SK-N-SH (cell line): ENCODE measurements around the gene DCHS1. TPM values are rescaled to one million over a fixed set of nuclear protein-coding genes. Genes with fewer than 3 reads are reported as not detected.

ENCODE experiments used
- CTCF ChIA-PET: fragments of 300-600, 350-600 bp; formaldehyde crosslinking; extraction: SDS; loops from one replicate; lab custom pipeline; 2021; lab: Yijun Ruan, JAX
- POLR2A ChIA-PET: fragments of 350-600 bp; sonication (Branson Sonifier 250); formaldehyde crosslinking; extraction: SDS; loops from one replicate; lab custom pipeline; 2020; ENCODE audit warnings: antibody characterized with exemption, inconsistent platforms; lab: Yijun Ruan, JAX
- DNase-seq: peaks from one replicate; pipeline ENCODE4 v3.0.0; 2012
- H2AFZ ChIP-seq: fragments of 200-600 bp; sonication (generic); 2 replicates; pipeline ENCODE4 v1.8.1; 2016; ENCODE audit warnings: antibody characterized with exemption, mild to moderate bottlenecking, low read depth
- H3F3A ChIP-seq: fragments of 200-600 bp; sonication (generic); replicated peaks from 2 replicates; pipeline ENCODE3; 2016; ENCODE audit warnings: antibody characterized with exemption, mild to moderate bottlenecking; ENCODE audit not compliant: insufficient read depth
- H3K27ac ChIP-seq, 2 experiments: fragments of 200-500 bp in 1 of 2; fragments of 200-600 bp in 1 of 2; sonication (Bioruptor generic) in 1 of 2; sonication (generic), shearing (Covaris generic) in 1 of 2; 2 replicates each; pipeline versions ENCODE4 v1.5.1 to v1.6.1; 2014 to 2016; ENCODE audit warnings: low read depth in 2 of 2, inconsistent platforms in 1 of 2, low read length in 1 of 2, mild to moderate bottlenecking in 1 of 2, mixed read lengths in 1 of 2
- H3K27me3 ChIP-seq: fragments of 200-600 bp; sonication (generic), shearing (Covaris generic); 2 replicates; pipeline ENCODE4 v1.6.1; 2016; ENCODE audit warnings: mixed run types; ENCODE audit not compliant: insufficient read depth
- H3K36me3 ChIP-seq, 2 experiments: fragments of 200-500 bp in 1 of 2; fragments of 200-600 bp in 1 of 2; sonication (Bioruptor generic) in 1 of 2; sonication (generic) in 1 of 2; replicated peaks in 1 of 2; 2 replicates each; pipeline versions ENCODE3 to v1.5.1; 2014 to 2016; ENCODE audit warnings: low read length in 1 of 2, mild to moderate bottlenecking in 1 of 2; ENCODE audit not compliant: insufficient read depth in 2 of 2, control insufficient read depth in 1 of 2
- H3K4me1 ChIP-seq, 2 experiments: fragments of 200-500 bp in 1 of 2; fragments of 200-600 bp in 1 of 2; sonication (Bioruptor generic) in 1 of 2; sonication (generic), shearing (Covaris generic) in 1 of 2; 2 replicates each; pipeline versions ENCODE4 v1.5.1 to v1.6.1; 2014 to 2016; ENCODE audit warnings: low read depth in 1 of 2, low read length in 1 of 2, mixed run types in 1 of 2; ENCODE audit not compliant: insufficient read depth in 2 of 2, control insufficient read depth in 1 of 2
- H3K4me2 ChIP-seq: fragments of 200-600 bp; sonication (generic), shearing (Covaris generic); 2 replicates; pipeline ENCODE4 v1.6.1; 2017; ENCODE audit warnings: mixed run types
- H3K4me3 ChIP-seq, 2 experiments: fragments of 200-500 bp in 1 of 2; fragments of 200-600 bp in 1 of 2; sonication (Bioruptor generic) in 1 of 2; sonication (generic), shearing (Covaris generic) in 1 of 2; 2 replicates each; pipeline versions ENCODE4 v1.5.1 to v1.8.1; 2014 to 2016; ENCODE audit warnings: low read depth in 2 of 2, inconsistent platforms in 1 of 2, low read length in 1 of 2, mild to moderate bottlenecking in 1 of 2, mixed read lengths in 1 of 2, moderate library complexity in 1 of 2
- H3K79me2 ChIP-seq: fragments of 200-600 bp; sonication (generic); 2 replicates; pipeline ENCODE4 v1.8.1; 2017; ENCODE audit warnings: mild to moderate bottlenecking; ENCODE audit not compliant: insufficient read depth
- H3K9ac ChIP-seq: fragments of 200-600 bp; sonication (generic); 2 replicates; pipeline ENCODE4 v1.6.1; 2017; ENCODE audit warnings: mixed run types
- H3K9me2 ChIP-seq: fragments of 200-600 bp; sonication (generic); 2 replicates; pipeline ENCODE4 v1.6.1; 2017; ENCODE audit warnings: mixed run types
- H3K9me3 ChIP-seq: fragments of 200-600 bp; sonication (generic); 2 replicates; pipeline ENCODE4 v1.6.1; 2017; ENCODE audit warnings: mixed run types, mild to moderate bottlenecking, moderate library complexity
- H4K20me1 ChIP-seq: fragments of 200-600 bp; sonication (generic); 2 replicates; pipeline ENCODE4 v1.6.1; 2017; ENCODE audit warnings: mild to moderate bottlenecking, mixed run types; ENCODE audit not compliant: insufficient read depth
- CHD2 ChIP-seq: fragments of 150-350 bp; IDR thresholded peaks from 2 replicates; pipeline ENCODE4 v1.6.1; 2018; ENCODE audit warnings: low read length; ENCODE audit not compliant: partially characterized antibody
- FOSL2 ChIP-seq: IDR thresholded peaks from 2 replicates; pipeline ENCODE4 v1.4.0; 2012; ENCODE audit warnings: low read depth, mild to moderate bottlenecking, moderate library complexity, borderline replicate concordance
- FOXJ3 ChIP-seq: sonication (generic); formaldehyde crosslinking; IDR thresholded peaks from 2 replicates; pipeline ENCODE4 v1.5.1; 2020; ENCODE audit warnings: mild to moderate bottlenecking, missing genetic modification reagents
- FOXM1 ChIP-seq: IDR thresholded peaks from 2 replicates; pipeline ENCODE4 v1.4.0; 2012; ENCODE audit warnings: low read depth, mild to moderate bottlenecking
- GABPA ChIP-seq: IDR thresholded peaks from 2 replicates; pipeline ENCODE4 v1.4.0; 2012; ENCODE audit warnings: low read depth, mild to moderate bottlenecking
- JUND ChIP-seq: IDR thresholded peaks from 2 replicates; pipeline ENCODE4 v1.4.0; 2012
- MXI1 ChIP-seq: IDR thresholded peaks from 2 replicates; pipeline ENCODE4 v1.6.1; 2012; ENCODE audit warnings: mild to moderate bottlenecking, low read depth, low read length, improper control_type of control experiment
- NFIC ChIP-seq: IDR thresholded peaks from 2 replicates; pipeline ENCODE4 v1.4.0; 2012; ENCODE audit warnings: borderline replicate concordance
- RAD21 ChIP-seq: IDR thresholded peaks from 2 replicates; pipeline ENCODE4 v1.6.1; 2012; ENCODE audit warnings: mild to moderate bottlenecking, low read length
- RXRA ChIP-seq: IDR thresholded peaks from 2 replicates; pipeline ENCODE4 v1.4.0; 2012; ENCODE audit warnings: low read depth, mild to moderate bottlenecking, borderline replicate concordance
- TAF1 ChIP-seq: IDR thresholded peaks from 2 replicates; pipeline ENCODE4 v1.6.1; 2012; ENCODE audit warnings: low read depth, mild to moderate bottlenecking, low read length, moderate library complexity, borderline replicate concordance
- TEAD4 ChIP-seq: IDR thresholded peaks from 2 replicates; pipeline ENCODE4 v1.4.0; 2012; ENCODE audit warnings: mild to moderate bottlenecking, borderline replicate concordance; ENCODE audit not compliant: insufficient read depth
- YY1 ChIP-seq: IDR thresholded peaks from 2 replicates; pipeline ENCODE4 v1.4.0; 2012; ENCODE audit warnings: low read depth, mild to moderate bottlenecking
- WGBS: methylation state at CpG from one replicate; pipeline ENCODE4 v1.1.6; 2017; ENCODE audit warnings: low lambda C conversion rate; 5-methylcytosine and 5-hydroxymethylcytosine counted together
- polyA plus RNA-seq, 3 experiments: library from polyadenylated mRNA; depleted of rRNA; stranded (reverse); fragments of >200 nt; gene quantifications; 2 replicates each; pipeline ENCODE4 v1.2.3, GENCODE V29; 2012
- TF ChIP-seq, protein P1 (sequence below): fragments of 200-600 bp; sonication (generic); IDR thresholded peaks from 2 replicates; pipeline ENCODE4 v1.6.1; 2017; ENCODE audit warnings: antibody characterized with exemption, mild to moderate bottlenecking, moderate library complexity
- TF ChIP-seq, protein P2 (sequence below): IDR thresholded peaks from 2 replicates; pipeline ENCODE4; 2012
- TF ChIP-seq, protein P3 (sequence below): IDR thresholded peaks from 2 replicates; pipeline ENCODE4 v1.4.0; 2012; ENCODE audit warnings: low read depth, borderline replicate concordance
- TF ChIP-seq, protein P4 (sequence below): IDR thresholded peaks from 2 replicates; pipeline ENCODE4 v1.4.0; 2012; ENCODE audit warnings: low read depth
- TF ChIP-seq, protein P5 (sequence below): IDR thresholded peaks from 2 replicates; pipeline ENCODE4 v1.4.0; 2012; ENCODE audit warnings: low read depth, borderline replicate concordance

The DCHS1 gene
- polyA plus RNA-seq, 1 of the 3 experiments (the other 2 are of a cell fraction), result 5.7 TPM

DNA sequence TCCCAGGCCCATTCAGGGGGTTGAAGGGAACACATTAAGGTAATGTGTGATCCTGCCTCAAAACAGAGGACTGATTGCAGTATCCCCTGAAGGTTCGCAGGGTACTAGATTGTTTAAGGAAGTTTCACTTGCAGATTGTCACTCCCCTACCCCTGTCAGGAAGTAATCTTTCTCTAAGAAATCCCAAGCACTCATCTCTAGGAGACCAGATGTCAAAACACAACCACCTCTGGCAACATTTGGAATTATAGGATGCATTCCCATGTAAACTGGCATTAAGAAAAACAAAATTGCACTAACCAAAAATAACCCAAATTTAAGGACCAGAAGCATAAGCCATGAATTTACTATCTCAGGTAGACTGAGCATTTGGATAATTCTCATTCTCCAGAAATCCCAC lies 25.9 kb upstream of the DCHS1 start (continued):
- TF ChIP-seq, protein P1, sequence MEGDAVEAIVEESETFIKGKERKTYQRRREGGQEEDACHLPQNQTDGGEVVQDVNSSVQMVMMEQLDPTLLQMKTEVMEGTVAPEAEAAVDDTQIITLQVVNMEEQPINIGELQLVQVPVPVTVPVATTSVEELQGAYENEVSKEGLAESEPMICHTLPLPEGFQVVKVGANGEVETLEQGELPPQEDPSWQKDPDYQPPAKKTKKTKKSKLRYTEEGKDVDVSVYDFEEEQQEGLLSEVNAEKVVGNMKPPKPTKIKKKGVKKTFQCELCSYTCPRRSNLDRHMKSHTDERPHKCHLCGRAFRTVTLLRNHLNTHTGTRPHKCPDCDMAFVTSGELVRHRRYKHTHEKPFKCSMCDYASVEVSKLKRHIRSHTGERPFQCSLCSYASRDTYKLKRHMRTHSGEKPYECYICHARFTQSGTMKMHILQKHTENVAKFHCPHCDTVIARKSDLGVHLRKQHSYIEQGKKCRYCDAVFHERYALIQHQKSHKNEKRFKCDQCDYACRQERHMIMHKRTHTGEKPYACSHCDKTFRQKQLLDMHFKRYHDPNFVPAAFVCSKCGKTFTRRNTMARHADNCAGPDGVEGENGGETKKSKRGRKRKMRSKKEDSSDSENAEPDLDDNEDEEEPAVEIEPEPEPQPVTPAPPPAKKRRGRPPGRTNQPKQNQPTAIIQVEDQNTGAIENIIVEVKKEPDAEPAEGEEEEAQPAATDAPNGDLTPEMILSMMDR, result no peak
- no peak for TF ChIP-seq FOXM1
- TF ChIP-seq, protein P2, sequence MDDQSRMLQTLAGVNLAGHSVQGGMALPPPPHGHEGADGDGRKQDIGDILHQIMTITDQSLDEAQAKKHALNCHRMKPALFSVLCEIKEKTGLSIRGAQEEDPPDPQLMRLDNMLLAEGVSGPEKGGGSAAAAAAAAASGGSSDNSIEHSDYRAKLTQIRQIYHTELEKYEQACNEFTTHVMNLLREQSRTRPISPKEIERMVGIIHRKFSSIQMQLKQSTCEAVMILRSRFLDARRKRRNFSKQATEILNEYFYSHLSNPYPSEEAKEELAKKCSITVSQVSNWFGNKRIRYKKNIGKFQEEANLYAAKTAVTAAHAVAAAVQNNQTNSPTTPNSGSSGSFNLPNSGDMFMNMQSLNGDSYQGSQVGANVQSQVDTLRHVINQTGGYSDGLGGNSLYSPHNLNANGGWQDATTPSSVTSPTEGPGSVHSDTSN, result no peak
- no peak for TF ChIP-seq RXRA
- TF ChIP-seq, all 33 proteins: peak for 0

DNA sequence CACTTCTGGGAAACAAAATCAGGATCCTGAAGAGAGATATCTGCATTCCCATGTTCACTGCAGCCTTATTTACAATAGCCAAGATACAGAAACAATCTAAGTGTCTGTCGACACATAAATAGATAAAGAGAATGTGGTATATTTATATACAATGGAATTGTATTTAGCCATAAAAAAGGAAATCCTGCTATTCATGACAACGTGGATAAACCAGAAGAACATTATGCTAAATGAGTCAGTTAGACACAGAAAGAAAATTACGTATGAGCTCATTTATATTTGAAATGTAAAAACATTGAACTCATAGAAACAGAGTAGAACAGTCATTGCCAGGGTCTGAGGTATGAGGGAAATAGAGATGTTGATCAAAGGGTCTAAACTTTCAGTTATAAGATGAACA lies 21.4 kb upstream of the DCHS1 start:
- WGBS, result 94% methylated on average over 3 of the region's 3 CpGs
- no peak overlapping the region for H3K4me3 ChIP-seq
- no peak overlapping the region for H3K4me2 ChIP-seq
- no peak for DNase-seq
- peaks cover 22 to 29% of the 10 kb centered on the region in 2 experiments for H3K36me3 ChIP-seq
- H3K4me1 ChIP-seq, result peaks cover 5 to 9% of the 10 kb centered on the region in 2 experiments; a peak in 3 of 4 replicates
- no peak overlapping the region for H3K9ac ChIP-seq
- ChIA-PET POLR2A (no interaction called here), CTCF (interaction anchor here (0.9 to 1.2 kb wide), 3 partner anchors 10 to 146 kb away, joined by 3 read pairs; no protein-coding TSS in a partner anchor)
- H3F3A ChIP-seq, result peaks cover 11% of the 10 kb centered on the region
- no peaks in the 10 kb centered on the region for H3K9me2 ChIP-seq
- peaks cover 24% of the 10 kb centered on the region for H3K79me2 ChIP-seq
- H4K20me1 ChIP-seq, result peaks cover 5% of the 10 kb centered on the region; the same call in 1 of the 2 replicates
- no peak for TF ChIP-seq MXI1
- no peaks in the 10 kb centered on the region for H3K9me3 ChIP-seq
- no peak overlapping the region for H3K27ac ChIP-seq
- no peaks in the 10 kb centered on the region for H3K27me3 ChIP-seq
- no peak overlapping the region for H2AFZ ChIP-seq

DNA sequence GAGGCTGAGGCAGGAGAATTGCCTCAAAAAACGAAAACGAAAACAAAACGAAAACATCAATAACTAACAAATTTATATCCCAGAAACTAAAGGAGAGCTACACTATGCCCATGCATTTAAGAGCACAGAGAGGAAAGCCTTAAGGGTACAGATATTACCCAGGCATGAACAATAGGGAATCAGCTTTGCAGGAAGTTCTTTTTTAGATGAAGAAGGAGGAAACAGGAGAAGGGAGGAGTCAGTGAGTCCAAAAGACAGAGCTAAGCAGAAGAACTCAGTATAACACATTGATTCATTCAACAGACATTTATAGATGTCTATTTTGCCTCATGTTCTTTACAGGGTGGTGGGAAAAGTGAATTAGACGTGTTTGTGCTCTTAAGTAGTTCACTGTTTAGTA lies 19.3 kb upstream of the DCHS1 start:
- POLR2A ChIA-PET, result no interaction called here
- no peak overlapping the region for H3K4me2 ChIP-seq
- no peak overlapping the region for H3K4me3 ChIP-seq
- TF ChIP-seq MXI1 (no peak), TEAD4 (no peak), FOSL2 (no peak), RXRA (no peak), NFIC (no peak), FOXJ3 (CRISPR knock-in tag) (no peak), TAF1 (no peak), GABPA (no peak), YY1 (no peak), JUND (no peak), RAD21 (no peak), CHD2 (no peak)
- TF ChIP-seq, protein P3, sequence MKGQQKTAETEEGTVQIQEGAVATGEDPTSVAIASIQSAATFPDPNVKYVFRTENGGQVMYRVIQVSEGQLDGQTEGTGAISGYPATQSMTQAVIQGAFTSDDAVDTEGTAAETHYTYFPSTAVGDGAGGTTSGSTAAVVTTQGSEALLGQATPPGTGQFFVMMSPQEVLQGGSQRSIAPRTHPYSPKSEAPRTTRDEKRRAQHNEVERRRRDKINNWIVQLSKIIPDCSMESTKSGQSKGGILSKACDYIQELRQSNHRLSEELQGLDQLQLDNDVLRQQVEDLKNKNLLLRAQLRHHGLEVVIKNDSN, result no peak
- TF ChIP-seq, protein P4, sequence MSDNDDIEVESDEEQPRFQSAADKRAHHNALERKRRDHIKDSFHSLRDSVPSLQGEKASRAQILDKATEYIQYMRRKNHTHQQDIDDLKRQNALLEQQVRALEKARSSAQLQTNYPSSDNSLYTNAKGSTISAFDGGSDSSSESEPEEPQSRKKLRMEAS, result no peak
- TF ChIP-seq, protein P5, sequence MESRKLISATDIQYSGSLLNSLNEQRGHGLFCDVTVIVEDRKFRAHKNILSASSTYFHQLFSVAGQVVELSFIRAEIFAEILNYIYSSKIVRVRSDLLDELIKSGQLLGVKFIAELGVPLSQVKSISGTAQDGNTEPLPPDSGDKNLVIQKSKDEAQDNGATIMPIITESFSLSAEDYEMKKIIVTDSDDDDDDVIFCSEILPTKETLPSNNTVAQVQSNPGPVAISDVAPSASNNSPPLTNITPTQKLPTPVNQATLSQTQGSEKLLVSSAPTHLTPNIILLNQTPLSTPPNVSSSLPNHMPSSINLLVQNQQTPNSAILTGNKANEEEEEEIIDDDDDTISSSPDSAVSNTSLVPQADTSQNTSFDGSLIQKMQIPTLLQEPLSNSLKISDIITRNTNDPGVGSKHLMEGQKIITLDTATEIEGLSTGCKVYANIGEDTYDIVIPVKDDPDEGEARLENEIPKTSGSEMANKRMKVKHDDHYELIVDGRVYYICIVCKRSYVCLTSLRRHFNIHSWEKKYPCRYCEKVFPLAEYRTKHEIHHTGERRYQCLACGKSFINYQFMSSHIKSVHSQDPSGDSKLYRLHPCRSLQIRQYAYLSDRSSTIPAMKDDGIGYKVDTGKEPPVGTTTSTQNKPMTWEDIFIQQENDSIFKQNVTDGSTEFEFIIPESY, result no peak
- TF ChIP-seq, protein P2, result no peak

More for the DNA sequence above, 19.3 kb upstream of the DCHS1 start:
- WGBS, result 79% methylated on average over 4 of the region's 4 CpGs
- Histone ChIP-seq H3K9ac (no peak overlapping the region), H3K27ac (no peak overlapping the region), H4K20me1 (no peaks in the 10 kb centered on the region), H3K79me2 (peaks cover 2% of the 10 kb centered on the region; the same call in 1 of the 2 replicates), H3K9me3 (no peaks in the 10 kb centered on the region), H3K9me2 (no peaks in the 10 kb centered on the region), H3F3A (no peaks in the 10 kb centered on the region), H2AFZ (no peak overlapping the region), H3K4me1 (no peaks in the 10 kb centered on the region), H3K27me3 (no peaks in the 10 kb centered on the region), H3K36me3 (peaks cover 4 to 9% of the 10 kb centered on the region in 2 experiments)
- DNase-seq, result no peak
- CTCF ChIA-PET, result interaction anchor here (1.0 kb wide), 1 partner anchor 144 kb away, joined by 3 read pairs; no protein-coding TSS in a partner anchor
